DMS153 (cell line): ENCODE results near the gene NOA1.
"Not testable (repeated sequence)": the region's sequence is repeated elsewhere in the genome, so short reads cannot be mapped to it uniquely, and the experiment has no call there.

Experiments used
- DNase-seq: peaks from one replicate; lab custom pipeline; 2025; lab: John Stamatoyannopoulos, UW

The NOA1 gene

GRCh38 chr4:56958111-56958517, 19.3 kb downstream of the NOA1 start:
- DNase-seq = peak; percentile 25

GRCh38 chr4:56953680-56954520, 23.5 kb downstream of the NOA1 start:
- no peak for DNase-seq

- no peak for DNase-seq
These were observed 36.0 kb downstream of the NOA1 start for GRCh38 chr4:56941403-56941802.

- no peak for DNase-seq
These were observed 36.4 kb downstream of the NOA1 start for GRCh38 chr4:56940971-56941370.

GRCh38 chr4:56940403-56940802, 37.0 kb downstream of the NOA1 start:
- no peak for DNase-seq

- not testable (repeated sequence) for DNase-seq
These were observed 37.6 kb downstream of the NOA1 start for GRCh38 chr4:56939826-56940225.

- no peak for DNase-seq
These were observed 40.1 kb downstream of the NOA1 start for GRCh38 chr4:56937262-56937661.

GRCh38 chr4:56931924-56932323, 45.5 kb downstream of the NOA1 start:
- DNase-seq = no peak

- no peak for DNase-seq
These were observed 46.8 kb downstream of the NOA1 start for GRCh38 chr4:56930638-56931037.

- DNase-seq = no peak
These were observed 50.2 kb downstream of the NOA1 start for GRCh38 chr4:56927196-56927595.

- DNase-seq = not testable (repeated sequence)
These were observed 62.4 kb downstream of the NOA1 start for GRCh38 chr4:56914977-56915376.

- no peak for DNase-seq
These were observed 63.1 kb downstream of the NOA1 start for GRCh38 chr4:56914336-56914735.
